H9 (cell line): Measurements from ENCODE around the gene BAIAP2. TPM values are rescaled to one million over a fixed set of nuclear protein-coding genes. Genes with fewer than 3 reads are reported as not detected.

Source experiments
- DNase-seq: peaks from one replicate; pipeline ENCODE4 v3.0.0-alpha.2; 2017
- H2AFZ ChIP-seq: one replicate; pipeline ENCODE4 v1.6.1; 2013; ENCODE audit warnings: mild to moderate bottlenecking, low read length, control low read depth, moderate library complexity
- H2AK5ac ChIP-seq: 2 replicates; pipeline ENCODE4 v1.6.1; 2013; ENCODE audit warnings: low read length, control low read depth, mixed read lengths; ENCODE audit not compliant: insufficient read length
- H2BK120ac ChIP-seq: one replicate; pipeline ENCODE4 v1.6.1; 2013; ENCODE audit warnings: low read depth, mild to moderate bottlenecking, low read length, control low read depth, inconsistent platforms; ENCODE audit not compliant: poor library complexity, severe bottlenecking
- H2BK12ac ChIP-seq: 2 replicates; pipeline ENCODE4 v1.6.1; 2013; ENCODE audit warnings: low read length, control low read depth, mixed read lengths, low read depth; ENCODE audit not compliant: insufficient read length
- H2BK15ac ChIP-seq: 2 replicates; pipeline ENCODE4 v1.6.1; 2013; ENCODE audit warnings: low read depth, low read length, control low read depth
- H2BK20ac ChIP-seq: one replicate; pipeline ENCODE4 v1.6.1; 2013; ENCODE audit warnings: low read depth, mild to moderate bottlenecking, low read length, control low read depth, inconsistent platforms; ENCODE audit not compliant: poor library complexity, severe bottlenecking
- H2BK5ac ChIP-seq: 2 replicates; pipeline ENCODE4 v1.6.1; 2013; ENCODE audit warnings: low read length, control low read depth, mixed read lengths; ENCODE audit not compliant: insufficient read length
- H3K14ac ChIP-seq: 2 replicates; pipeline ENCODE4 v1.6.1; 2013; ENCODE audit warnings: low read length, control low read depth; ENCODE audit not compliant: insufficient read depth
- H3K18ac ChIP-seq: 2 replicates; pipeline ENCODE4 v1.6.1; 2013; ENCODE audit warnings: low read depth, mild to moderate bottlenecking, mixed read lengths, low read length, control low read depth; ENCODE audit not compliant: insufficient read length
- H3K23ac ChIP-seq: 2 replicates; pipeline ENCODE4 v1.6.1; 2013; ENCODE audit warnings: low read length, control low read depth, mixed read lengths, low read depth; ENCODE audit not compliant: insufficient read length
- H3K23me2 ChIP-seq: 2 replicates; pipeline ENCODE4 v1.6.1; 2013; ENCODE audit warnings: low read depth, mild to moderate bottlenecking, mixed read lengths, low read length, control low read depth; ENCODE audit not compliant: insufficient read length, poor library complexity, severe bottlenecking
- H3K27ac ChIP-seq: 2 replicates; pipeline ENCODE4 v1.5.1; 2013; ENCODE audit warnings: low read length, control low read depth, mixed read lengths, low read depth; ENCODE audit not compliant: insufficient read length
- H3K27me3 ChIP-seq: 2 replicates; pipeline ENCODE4 v1.6.1; 2013; ENCODE audit warnings: low read length, control low read depth, inconsistent platforms; ENCODE audit not compliant: insufficient read depth
- H3K4ac ChIP-seq: 2 replicates; pipeline ENCODE4 v1.6.1; 2013; ENCODE audit warnings: low read depth, mild to moderate bottlenecking, control low read depth, inconsistent platforms, low read length, moderate library complexity
- H3K4me1 ChIP-seq: 2 replicates; pipeline ENCODE4 v1.6.1; 2013; ENCODE audit warnings: low read length, control low read depth, inconsistent platforms; ENCODE audit not compliant: insufficient read depth
- H3K4me2 ChIP-seq: 2 replicates; pipeline ENCODE4 v1.6.1; 2013; ENCODE audit warnings: low read length, control low read depth, mixed read lengths; ENCODE audit not compliant: insufficient read length, insufficient read depth
- H3K56ac ChIP-seq: 2 replicates; pipeline ENCODE4 v1.6.1; 2013; ENCODE audit warnings: low read depth, mild to moderate bottlenecking, mixed read lengths, low read length, control low read depth; ENCODE audit not compliant: insufficient read length
- H3K79me1 ChIP-seq: 2 replicates; pipeline ENCODE4 v1.6.1; 2013; ENCODE audit warnings: low read depth, mild to moderate bottlenecking, moderate library complexity, low read length, control low read depth, inconsistent platforms; ENCODE audit not compliant: insufficient read depth, poor library complexity, severe bottlenecking
- H3K79me2 ChIP-seq: 2 replicates; pipeline ENCODE4 v1.6.1; 2013; ENCODE audit warnings: low read length, control low read depth, inconsistent platforms; ENCODE audit not compliant: insufficient read depth
- H3K9ac ChIP-seq: 2 replicates; pipeline ENCODE4 v1.6.1; 2013; ENCODE audit warnings: low read length, control low read depth, mixed read lengths; ENCODE audit not compliant: insufficient read length; ENCODE audit errors: extremely low read depth
- H3K9me3 ChIP-seq: one replicate; pipeline ENCODE4 v1.6.1; 2013; ENCODE audit warnings: low read depth, low read length, inconsistent platforms; ENCODE audit not compliant: control insufficient read depth
- H3T11ph ChIP-seq: one replicate; pipeline ENCODE4 v1.6.1; 2013; ENCODE audit warnings: mild to moderate bottlenecking, low read length, control low read depth, inconsistent platforms
- H4K20me1 ChIP-seq: one replicate; pipeline ENCODE4 v1.6.1; 2013; ENCODE audit not compliant: control insufficient read depth, insufficient read length, insufficient read depth
- H4K5ac ChIP-seq: 2 replicates; pipeline ENCODE4 v1.6.1; 2013; ENCODE audit warnings: low read depth, mild to moderate bottlenecking, mixed read lengths, low read length, control low read depth; ENCODE audit not compliant: insufficient read length
- H4K8ac ChIP-seq: replicated peaks from 2 replicates; pipeline ENCODE4 v1.6.1; 2013; ENCODE audit warnings: low read length, control low read depth, mixed read lengths, low read depth; ENCODE audit not compliant: insufficient read length
- H4K91ac ChIP-seq: 2 replicates; pipeline ENCODE4 v1.6.1; 2013; ENCODE audit warnings: low read depth, mild to moderate bottlenecking, moderate library complexity, mixed read lengths, low read length, control low read depth; ENCODE audit not compliant: insufficient read length
- H3K27ac Mint-ChIP-seq, 3 experiments: 2 replicates in 2 of 3; 3 replicates in 1 of 3; pipeline ENCODE4 v1.8.0; 2020 to 2021; ENCODE audit warnings: mixed read lengths in 3 of 3, mild to moderate bottlenecking in 1 of 3, moderate library complexity in 1 of 3
- H3K27me3 Mint-ChIP-seq: 2 replicates; pipeline ENCODE4 v1.8.0; 2021; ENCODE audit warnings: low read depth, mild to moderate bottlenecking, moderate library complexity, mixed read lengths
- H3K36me3 Mint-ChIP-seq, 3 experiments: 2 replicates in 2 of 3; 3 replicates in 1 of 3; pipeline ENCODE4 v1.8.0; 2020 to 2021; ENCODE audit warnings: low read depth in 3 of 3, mixed read lengths in 3 of 3; ENCODE audit not compliant: insufficient read depth in 1 of 3
- H3K4me1 Mint-ChIP-seq, 2 experiments: 2 replicates each; pipeline ENCODE4 v1.8.0; 2020; ENCODE audit warnings: mixed read lengths in 2 of 2
- H3K4me3 Mint-ChIP-seq, 2 experiments: 2 replicates in 1 of 2; 3 replicates in 1 of 2; pipeline ENCODE4 v1.8.0; 2020 to 2021; ENCODE audit warnings: mild to moderate bottlenecking in 2 of 2, mixed read lengths in 2 of 2, moderate library complexity in 1 of 2
- H3K9me3 Mint-ChIP-seq, 2 experiments: 2 replicates in 1 of 2; 3 replicates in 1 of 2; pipeline ENCODE4 v1.8.0; 2020; ENCODE audit warnings: mild to moderate bottlenecking in 2 of 2, mixed read lengths in 2 of 2, moderate library complexity in 1 of 2
- CTCF ChIP-seq: fragments of 200-600 bp; sonication (generic); conservative IDR thresholded peaks from 3 replicates; pipeline ENCODE4 v1.8.0; 2021; ENCODE audit warnings: antibody characterized with exemption, mild to moderate bottlenecking
- WGBS: extraction: QIAGEN DNeasy Blood & Tissue Kit; methylation state at CpG from one replicate; pipeline ENCODE4 v1.1.7; 2013; ENCODE audit warnings: missing lambda C conversion rate, low lambda C conversion rate, mixed read lengths; ENCODE audit not compliant: insufficient read length; ENCODE audit errors: extremely low coverage; 5-methylcytosine and 5-hydroxymethylcytosine counted together
- total RNA-seq: library from RNA; stranded (reverse); gene quantifications from 2 replicates; pipeline ENCODE4 v1.2.1, GENCODE V29; 2021

The BAIAP2 gene
- total RNA-seq, 1 experiment from 2014 or later: 27.8 TPM

GRCh38 chr17:81065500-81065899 lies 30.5 kb downstream of the BAIAP2 start:
- H2BK120ac ChIP-seq: no peak overlapping the region
- TF ChIP-seq CTCF: no peak
- H3K4me1 ChIP-seq: no peaks in the 10 kb centered on the region
- DNase-seq: no peak
- H2BK15ac ChIP-seq: no peak overlapping the region
- H2AFZ ChIP-seq: no peak overlapping the region
- no peaks in the 10 kb centered on the region for H3K23me2 ChIP-seq
- H3K27ac ChIP-seq: no peak overlapping the region
- H3K79me1 ChIP-seq: no peaks in the 10 kb centered on the region
- H3K27me3 ChIP-seq: no peaks in the 10 kb centered on the region
- no peak overlapping the region for H3K23ac ChIP-seq
- H2BK20ac ChIP-seq: no peak overlapping the region
- Mint-ChIP-seq H3K36me3 (peaks cover 0 to 6% (median 4%) of the 10 kb centered on the region in 3 experiments; a peak in 5 of 7 replicates), H3K4me3 (no peak overlapping the region), H3K9me3 (no peaks in the 10 kb centered on the region), H3K27me3 (no peaks in the 10 kb centered on the region), H3K27ac (no peak overlapping the region), H3K4me1 (peaks cover 18 to 19% of the 10 kb centered on the region in 2 experiments)
- H3T11ph ChIP-seq: no peak overlapping the region
- no peak overlapping the region for H2BK12ac ChIP-seq
- no peak overlapping the region for H2AK5ac ChIP-seq
- H4K20me1 ChIP-seq: no peaks in the 10 kb centered on the region
- no peak overlapping the region for H2BK5ac ChIP-seq
- no peaks in the 10 kb centered on the region for H3K79me2 ChIP-seq
- H4K91ac ChIP-seq: no peak overlapping the region
- no CpG with 5 or more reads among the region's 10 CpGs for WGBS
- peak overlapping the region; percentile 15 for H3K18ac ChIP-seq
- H3K4me2 ChIP-seq: no peak overlapping the region
- no peak overlapping the region for H4K5ac ChIP-seq
- H4K8ac ChIP-seq: no peak overlapping the region
- no peak overlapping the region for H3K9ac ChIP-seq
- no peak overlapping the region for H3K56ac ChIP-seq
- no peak overlapping the region for H3K4ac ChIP-seq
- peak overlapping the region; percentile 12; the same call in 1 of the 2 replicates for H3K14ac ChIP-seq
- no peaks in the 10 kb centered on the region for H3K9me3 ChIP-seq
